Measurements from ENCODE around the gene ZBTB43.

DNA sequence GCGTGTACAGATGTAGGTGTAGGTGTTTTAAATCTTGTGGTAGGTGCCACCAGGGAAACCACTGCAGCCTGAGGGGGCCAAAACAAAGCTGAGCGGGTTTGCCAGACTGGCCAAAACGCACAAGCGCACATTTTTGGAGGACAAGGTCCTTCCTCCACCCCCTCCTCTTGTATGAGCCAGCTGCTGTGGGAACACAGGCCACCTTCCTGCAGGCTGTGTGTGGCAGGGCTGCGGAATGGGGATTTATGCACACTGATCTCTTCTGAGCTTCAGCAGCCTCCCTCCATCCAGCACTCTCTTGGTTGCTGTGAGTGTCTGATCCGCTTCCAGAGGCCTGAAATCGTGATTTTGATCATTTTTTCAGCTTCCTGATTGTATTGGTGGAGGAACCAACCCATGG lies 22.4 kb downstream of the ZBTB43 start:
- TF ChIP-seq, protein P1, sequence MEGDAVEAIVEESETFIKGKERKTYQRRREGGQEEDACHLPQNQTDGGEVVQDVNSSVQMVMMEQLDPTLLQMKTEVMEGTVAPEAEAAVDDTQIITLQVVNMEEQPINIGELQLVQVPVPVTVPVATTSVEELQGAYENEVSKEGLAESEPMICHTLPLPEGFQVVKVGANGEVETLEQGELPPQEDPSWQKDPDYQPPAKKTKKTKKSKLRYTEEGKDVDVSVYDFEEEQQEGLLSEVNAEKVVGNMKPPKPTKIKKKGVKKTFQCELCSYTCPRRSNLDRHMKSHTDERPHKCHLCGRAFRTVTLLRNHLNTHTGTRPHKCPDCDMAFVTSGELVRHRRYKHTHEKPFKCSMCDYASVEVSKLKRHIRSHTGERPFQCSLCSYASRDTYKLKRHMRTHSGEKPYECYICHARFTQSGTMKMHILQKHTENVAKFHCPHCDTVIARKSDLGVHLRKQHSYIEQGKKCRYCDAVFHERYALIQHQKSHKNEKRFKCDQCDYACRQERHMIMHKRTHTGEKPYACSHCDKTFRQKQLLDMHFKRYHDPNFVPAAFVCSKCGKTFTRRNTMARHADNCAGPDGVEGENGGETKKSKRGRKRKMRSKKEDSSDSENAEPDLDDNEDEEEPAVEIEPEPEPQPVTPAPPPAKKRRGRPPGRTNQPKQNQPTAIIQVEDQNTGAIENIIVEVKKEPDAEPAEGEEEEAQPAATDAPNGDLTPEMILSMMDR (IDR thresholded peaks at IDR 0.05) = no peak
- TF ChIP-seq POLR2AphosphoS5 (IDR thresholded peaks at IDR 0.05) (no peak), EP300 (IDR thresholded peaks at IDR 0.05) (no peak)
